NCI-H460 (cell line): Measurements from ENCODE around the gene NCF2. TPM values are rescaled to one million over a fixed set of nuclear protein-coding genes. Genes with fewer than 3 reads are reported as not detected.

Experiments used
- DNase-seq: peaks from one replicate; pipeline ENCODE4 v3.0.0-alpha.2; 2016; ENCODE audit warnings: low read depth; ENCODE audit errors: extremely low read depth
- total RNA-seq: library from RNA; depleted of rRNA; stranded (reverse); fragments of >200 nt; shearing (Covaris generic); gene quantifications from 2 replicates; pipeline ENCODE4 v1.2.3, GENCODE V29; 2014; rRNA removed

NCF2 gene
- total RNA-seq, 1 experiment from 2014 or later: 0.17 TPM

- no peak for DNase-seq
Observed at GRCh38 chr1:183508694-183509093, 81.6 kb downstream of the NCF2 start.

GRCh38 chr1:183506561-183506960 lies 83.7 kb downstream of the NCF2 start:
- DNase-seq: no peak

Other genes starting within 250 kb of the NCF2 start
- gene NMNAT2, start 172.1 kb downstream of the NCF2 start, total RNA-seq: 5.3 and 8.3 TPM in 2 replicates
- gene SMG7, start 118.0 kb downstream of the NCF2 start, total RNA-seq: 18.6 and 22.3 TPM in 2 replicates
- 132 and 156 TPM in 2 replicates for gene ARPC5, start 45.3 kb upstream of the NCF2 start, total RNA-seq
- not detected in 2 replicates for gene APOBEC4, start 62.9 kb upstream of the NCF2 start, total RNA-seq
- gene RGL1, start 214.7 kb upstream of the NCF2 start, total RNA-seq: 1.5 and 1.7 TPM in 2 replicates